IgD-negative memory B cell (primary cell): Measurements from ENCODE around the gene ERC2. TPM values are rescaled to one million over a fixed set of nuclear protein-coding genes. Genes with fewer than 3 reads are reported as not detected.

Experiments
- H3K27ac Mint-ChIP-seq, 3 donors: one replicate each; pipeline ENCODE4 v1.8.0; 2020 to 2022; ENCODE audit warnings: mild to moderate bottlenecking in 3 of 3, mixed read lengths in 3 of 3, moderate library complexity in 1 of 3
- H3K27me3 Mint-ChIP-seq: one replicate; pipeline ENCODE4 v1.8.0; 2021; ENCODE audit warnings: mixed read lengths
- H3K36me3 Mint-ChIP-seq: one replicate; pipeline ENCODE4 v1.8.0; 2020; ENCODE audit warnings: mild to moderate bottlenecking, mixed read lengths
- H3K4me1 Mint-ChIP-seq, 3 donors: one replicate each; pipeline ENCODE4 v1.8.0; 2020 to 2022; ENCODE audit warnings: mixed read lengths in 3 of 3, mild to moderate bottlenecking in 1 of 3
- H3K4me3 Mint-ChIP-seq, 4 donors: one replicate each; pipeline ENCODE4 v1.8.0; 2020 to 2022; ENCODE audit warnings: mild to moderate bottlenecking in 4 of 4, mixed read lengths in 4 of 4, moderate library complexity in 3 of 4
- H3K9me3 Mint-ChIP-seq, 3 donors: one replicate each; pipeline ENCODE4 v1.8.0; 2020 to 2021; ENCODE audit warnings: mixed read lengths in 3 of 3, mild to moderate bottlenecking in 1 of 3
- polyA plus RNA-seq: library from polyadenylated mRNA; unstranded; fragments of 300-500 nt; fragmentation: Illumina TruSeq; gene quantifications from one replicate; pipeline ENCODE4 v1.2.3, GENCODE V29; 2021

The ERC2 gene
- polyA plus RNA-seq, 1 donor from 2014 or later = not detected

DNA sequence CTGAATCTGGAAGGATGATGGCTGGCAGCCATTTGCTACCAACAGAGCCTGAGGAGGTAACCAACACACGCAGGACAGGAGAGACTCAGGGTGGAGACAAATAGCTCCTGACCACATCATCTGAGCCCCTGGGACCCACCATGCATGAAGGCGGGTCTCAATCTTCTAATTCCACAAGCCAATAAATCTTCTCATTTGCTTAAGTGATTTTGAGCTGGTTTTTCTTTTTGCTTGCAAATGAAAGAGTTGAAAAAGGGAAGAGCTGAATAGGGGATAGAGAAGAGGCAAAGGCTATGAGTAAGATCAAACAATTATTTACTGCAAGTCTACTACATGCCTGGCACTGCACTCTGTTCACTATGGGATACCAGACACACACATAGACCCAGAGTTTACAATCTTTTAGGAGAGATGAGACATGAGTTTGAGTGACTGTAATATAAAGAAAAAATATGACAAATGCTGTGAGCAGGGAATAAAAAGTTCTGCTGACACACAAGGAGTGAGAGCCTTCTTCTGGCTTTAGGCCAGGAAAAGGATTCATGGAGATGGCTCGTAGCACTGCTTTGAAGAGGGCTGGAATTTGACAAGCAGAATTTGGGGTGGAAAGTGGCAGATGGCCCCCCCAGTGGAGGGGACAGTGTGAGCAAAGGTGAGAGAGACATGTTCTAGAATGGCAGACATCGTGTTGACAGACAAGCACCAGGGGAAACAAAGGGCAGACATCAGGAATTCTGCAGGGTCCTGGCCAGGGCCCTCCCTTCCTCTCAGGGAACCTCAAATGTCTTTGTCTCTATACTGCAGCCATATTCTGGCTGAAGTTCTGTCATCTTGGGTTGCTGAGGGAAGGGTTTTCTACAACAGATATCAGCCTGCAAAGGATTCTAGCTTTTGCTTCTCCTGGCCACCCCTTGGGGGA lies 911.4 kb downstream of the ERC2 start:
- H3K27ac Mint-ChIP-seq = no peak overlapping the region
- H3K27me3 Mint-ChIP-seq = no peaks in the 10 kb centered on the region
- no peak overlapping the region for H3K4me3 Mint-ChIP-seq
- H3K4me1 Mint-ChIP-seq = no peaks in the 10 kb centered on the region
- peaks cover 0 to 1% (median 0%) of the 10 kb centered on the region in 3 donors for H3K9me3 Mint-ChIP-seq
- no peaks in the 10 kb centered on the region for H3K36me3 Mint-ChIP-seq

DNA sequence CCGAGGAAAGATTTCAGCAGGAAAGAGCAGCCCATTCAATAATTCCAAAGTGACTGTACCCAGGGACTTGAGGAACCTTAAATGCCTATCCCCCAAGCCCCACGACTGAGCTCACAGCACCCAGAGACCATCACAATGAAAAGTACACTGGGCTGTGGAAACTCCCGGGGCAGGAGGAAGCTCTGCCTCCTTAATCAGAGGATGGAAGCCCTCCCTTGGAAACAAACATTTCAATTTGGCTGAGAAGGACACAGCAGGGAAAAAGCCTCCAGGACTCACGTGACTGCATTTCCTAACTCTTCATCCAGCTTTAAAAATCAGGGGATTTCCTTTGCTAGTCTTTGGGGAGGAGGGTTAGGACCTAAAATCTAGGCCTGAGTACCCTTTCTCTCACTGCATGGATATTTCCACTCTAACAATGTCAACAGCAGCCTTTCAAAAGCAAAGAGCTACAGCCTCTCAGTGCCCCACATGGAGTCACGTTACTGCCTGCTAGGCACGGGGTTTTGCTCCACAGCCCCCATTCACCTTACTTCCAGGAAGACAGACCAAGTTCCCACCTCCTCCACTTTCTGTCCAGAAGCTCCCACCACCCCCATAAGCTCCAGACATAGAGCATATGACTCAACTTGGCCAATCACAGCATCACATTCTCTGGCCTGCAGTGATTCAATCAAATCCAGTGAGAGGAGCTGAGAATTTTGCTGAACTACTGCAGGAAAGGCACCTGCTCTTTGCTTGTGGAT lies 912.2 kb downstream of the ERC2 start:
- Mint-ChIP-seq H3K4me1 (no peaks in the 10 kb centered on the region), H3K4me3 (no peak overlapping the region)

DNA sequence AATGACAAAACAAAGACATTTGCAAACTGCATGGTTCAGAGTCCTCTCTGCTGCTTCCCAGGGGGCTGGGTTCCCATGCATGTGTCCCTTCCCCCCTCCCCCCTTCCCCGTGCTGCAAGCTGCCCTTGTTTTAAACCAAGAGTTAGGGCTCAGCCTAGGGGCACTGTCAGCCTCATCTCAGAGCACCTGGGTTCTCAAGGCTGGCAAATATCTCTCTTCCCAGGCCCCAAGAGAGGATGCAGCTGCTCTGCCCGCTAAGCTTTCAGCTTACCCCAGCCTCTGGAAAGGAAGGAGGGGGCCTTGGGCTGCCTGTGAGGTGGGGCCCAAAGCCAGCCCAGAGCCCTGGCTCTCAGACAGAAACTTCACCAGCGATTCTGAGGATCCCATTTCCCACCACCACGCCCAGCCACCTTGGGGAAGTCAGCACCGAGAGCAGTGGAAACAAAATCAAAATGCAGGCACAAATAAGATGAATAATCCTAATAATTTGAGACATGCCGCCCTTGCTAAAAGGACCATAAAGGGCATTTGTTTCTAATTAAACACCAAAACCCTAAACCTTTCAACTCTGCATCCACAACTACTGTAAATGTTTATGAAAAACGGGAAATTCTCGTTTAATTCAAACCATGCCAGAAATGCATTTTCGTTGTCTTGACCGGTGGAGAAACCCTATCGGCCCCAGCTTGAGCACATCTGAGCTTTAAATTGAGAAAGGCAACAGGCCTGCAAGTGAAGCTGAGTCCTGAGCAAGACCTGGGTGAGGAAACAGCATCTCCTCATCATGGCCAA lies 913.4 kb downstream of the ERC2 start:
- peaks cover 0 to 1% (median 0%) of the 10 kb centered on the region in 3 donors for H3K9me3 Mint-ChIP-seq
- no peak overlapping the region for H3K27ac Mint-ChIP-seq
- no peaks in the 10 kb centered on the region for H3K36me3 Mint-ChIP-seq
- no peak overlapping the region for H3K4me3 Mint-ChIP-seq
- H3K4me1 Mint-ChIP-seq = no peaks in the 10 kb centered on the region
- no peaks in the 10 kb centered on the region for H3K27me3 Mint-ChIP-seq

More for the DNA sequence above, 912.2 kb downstream of the ERC2 start:
- Mint-ChIP-seq H3K9me3 (peaks cover 0 to 1% (median 0%) of the 10 kb centered on the region in 3 donors), H3K27me3 (no peaks in the 10 kb centered on the region), H3K36me3 (no peaks in the 10 kb centered on the region), H3K27ac (no peak overlapping the region)

DNA sequence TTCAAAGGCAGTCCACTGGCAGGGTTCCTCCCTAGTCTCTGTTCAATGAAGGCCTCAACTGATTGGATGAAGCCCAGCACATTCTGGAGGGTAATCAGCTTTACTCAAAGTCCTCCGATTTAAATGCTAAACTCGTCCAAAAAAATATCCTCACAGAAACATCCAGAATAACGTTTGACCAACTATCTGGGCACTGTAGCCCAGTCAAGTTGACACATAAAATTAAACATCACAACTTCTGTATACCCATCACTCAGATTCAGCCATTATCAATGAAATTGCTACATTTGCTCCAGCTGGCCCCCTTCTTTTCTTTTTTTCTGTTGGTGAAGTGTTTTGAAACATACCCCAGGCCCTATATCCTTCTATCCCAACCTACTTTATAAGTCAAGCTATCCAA lies 916.6 kb downstream of the ERC2 start:
- no peak overlapping the region for H3K27ac Mint-ChIP-seq
- no peaks in the 10 kb centered on the region for H3K4me1 Mint-ChIP-seq
- no peaks in the 10 kb centered on the region for H3K36me3 Mint-ChIP-seq
- peaks cover 0 to 2% (median 1%) of the 10 kb centered on the region in 3 donors for H3K9me3 Mint-ChIP-seq
- no peaks in the 10 kb centered on the region for H3K27me3 Mint-ChIP-seq
- no peak overlapping the region for H3K4me3 Mint-ChIP-seq

DNA sequence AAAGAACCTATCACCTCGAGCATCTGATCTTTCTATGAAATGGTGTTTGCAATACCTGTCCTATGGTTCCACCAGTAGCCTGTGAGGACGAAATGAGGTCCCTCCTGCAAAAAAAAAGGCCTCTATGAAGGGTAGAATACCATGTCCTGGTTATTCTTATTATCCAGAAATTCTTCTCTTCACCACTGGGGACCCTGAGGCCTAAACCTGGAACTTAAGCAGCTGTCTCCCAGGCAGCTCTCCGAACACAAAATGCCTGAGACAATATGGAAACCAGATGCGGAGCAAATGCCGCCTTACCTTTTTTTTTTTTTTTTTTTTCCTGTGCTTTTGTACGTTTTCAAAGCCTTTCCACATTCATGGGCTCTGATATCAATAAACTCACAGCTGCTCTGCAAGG lies 919.1 kb downstream of the ERC2 start:
- H3K27me3 Mint-ChIP-seq = no peaks in the 10 kb centered on the region
- H3K27ac Mint-ChIP-seq = no peak overlapping the region
- H3K9me3 Mint-ChIP-seq = peaks cover 0 to 2% (median 1%) of the 10 kb centered on the region in 3 donors
- no peaks in the 10 kb centered on the region for H3K36me3 Mint-ChIP-seq
- H3K4me1 Mint-ChIP-seq = peaks cover 0 to 1% (median 0%) of the 10 kb centered on the region in 3 donors
- no peak overlapping the region for H3K4me3 Mint-ChIP-seq

DNA sequence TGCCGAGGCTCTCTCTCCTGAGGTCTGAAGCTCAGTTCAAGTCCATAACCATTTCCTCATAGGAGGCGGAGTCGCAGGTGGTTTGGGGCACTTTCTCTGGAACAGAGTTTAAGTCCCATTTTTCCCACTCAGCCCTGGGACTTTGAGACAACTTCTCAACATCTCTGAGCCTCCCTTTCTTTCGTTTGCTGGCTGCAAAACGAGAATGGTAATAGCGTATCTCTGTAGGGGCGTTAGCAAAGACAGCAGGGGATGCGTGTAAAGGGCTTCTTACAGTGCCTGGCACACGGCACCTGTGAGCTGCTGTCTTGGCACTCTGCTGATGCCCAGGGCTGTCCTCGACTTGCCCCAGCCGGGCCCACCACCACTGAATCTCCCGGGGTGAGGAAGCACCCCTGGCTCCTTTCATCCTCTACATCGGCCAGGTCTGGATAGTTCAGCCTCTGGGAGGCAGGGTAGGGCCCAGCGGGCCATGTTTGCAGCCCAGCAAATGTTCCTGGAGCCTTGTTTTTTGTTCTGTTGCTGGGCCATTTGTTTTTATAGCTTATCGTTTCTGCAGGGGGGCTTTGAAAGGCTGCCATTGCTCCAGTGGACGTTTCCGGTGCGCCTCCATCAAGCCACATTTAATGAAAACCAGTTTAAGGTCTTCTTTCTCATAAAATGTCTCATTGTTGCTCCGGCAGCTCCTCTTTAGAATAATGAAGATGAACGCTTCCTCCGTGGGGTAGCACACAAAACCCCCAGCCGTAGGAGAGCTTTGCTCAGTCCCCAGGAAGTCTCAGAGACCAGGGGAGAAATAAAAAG lies 921.2 kb downstream of the ERC2 start:
- Mint-ChIP-seq H3K27ac (no peak overlapping the region), H3K36me3 (peaks cover 2% of the 10 kb centered on the region), H3K4me1 (peaks cover 0 to 1% (median 0%) of the 10 kb centered on the region in 3 donors), H3K9me3 (peaks cover 0 to 2% (median 0%) of the 10 kb centered on the region in 3 donors), H3K27me3 (no peaks in the 10 kb centered on the region), H3K4me3 (peak overlapping the region in 1 of 4 donors; percentile 1)

DNA sequence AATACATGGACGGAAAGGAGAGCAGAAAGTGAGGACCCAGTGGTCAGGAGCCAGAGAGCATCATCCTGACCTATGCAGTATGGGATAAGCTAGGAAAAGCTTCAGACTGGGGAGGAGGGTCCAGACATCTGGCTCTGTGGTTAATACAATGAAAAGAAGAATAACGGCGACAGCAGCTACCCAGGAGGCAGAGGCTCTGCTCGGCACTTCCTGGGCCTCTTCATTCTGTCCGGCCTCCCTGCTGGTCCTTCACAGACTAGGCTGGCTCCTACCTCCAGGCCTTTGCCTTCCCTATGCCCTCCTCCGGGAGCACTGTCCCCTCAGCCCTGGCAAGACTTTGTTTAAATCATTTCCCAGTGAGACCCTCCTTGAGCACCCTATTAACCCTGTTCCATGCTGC lies 922.3 kb downstream of the ERC2 start:
- H3K9me3 Mint-ChIP-seq = peaks cover 0 to 2% (median 0%) of the 10 kb centered on the region in 3 donors
- H3K36me3 Mint-ChIP-seq = peaks cover 2% of the 10 kb centered on the region
- no peak overlapping the region for H3K4me3 Mint-ChIP-seq
- H3K27me3 Mint-ChIP-seq = no peaks in the 10 kb centered on the region
- peaks cover 0 to 1% (median 0%) of the 10 kb centered on the region in 3 donors for H3K4me1 Mint-ChIP-seq
- H3K27ac Mint-ChIP-seq = no peak overlapping the region

DNA sequence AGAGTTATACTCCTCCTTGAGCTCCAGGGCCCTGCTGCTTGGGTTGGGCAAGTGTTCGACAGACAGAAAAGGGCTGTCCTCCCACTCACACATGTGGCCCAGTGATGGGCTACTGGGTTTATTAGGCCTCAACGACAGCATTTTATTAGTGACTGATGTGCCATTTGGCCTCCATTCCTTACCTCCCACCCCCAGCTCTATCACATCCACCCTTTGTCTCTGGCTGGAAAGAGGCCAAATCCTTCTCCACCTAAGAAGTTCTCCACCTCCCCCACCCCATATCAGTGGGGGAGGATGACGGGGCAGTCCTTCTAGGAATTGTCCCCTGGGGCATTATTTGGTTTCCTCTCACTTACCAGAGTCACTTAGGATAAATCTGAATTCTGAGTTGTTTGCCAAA lies 924.0 kb downstream of the ERC2 start:
- peaks cover 0 to 2% (median 0%) of the 10 kb centered on the region in 3 donors for H3K9me3 Mint-ChIP-seq
- H3K27ac Mint-ChIP-seq = no peak overlapping the region
- peaks cover 0 to 1% (median 0%) of the 10 kb centered on the region in 3 donors for H3K4me1 Mint-ChIP-seq

DNA sequence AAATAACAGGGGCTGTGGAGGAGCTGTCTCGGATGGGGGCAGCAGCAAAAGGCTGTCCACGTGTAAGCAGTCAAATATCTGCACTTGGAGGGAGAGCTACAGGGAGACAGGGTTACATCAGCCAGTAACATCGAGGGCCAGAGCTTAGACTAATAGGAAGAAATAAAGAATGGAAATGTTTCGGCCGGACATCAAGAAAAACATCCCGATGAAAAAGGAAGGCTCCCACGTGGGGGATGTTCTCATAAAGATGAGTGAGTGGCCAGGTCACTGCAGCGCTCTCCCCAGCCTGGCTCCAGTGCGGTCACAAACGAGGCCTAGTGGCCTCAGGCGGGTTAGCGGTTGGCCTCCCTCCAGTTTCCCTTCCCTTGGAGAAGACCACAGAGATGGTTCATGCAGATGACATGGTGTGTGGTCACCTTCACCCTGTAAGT lies 925.1 kb downstream of the ERC2 start:
- H3K4me3 Mint-ChIP-seq = no peak overlapping the region
- H3K27me3 Mint-ChIP-seq = no peaks in the 10 kb centered on the region
- peaks cover 0 to 1% (median 0%) of the 10 kb centered on the region in 3 donors for H3K4me1 Mint-ChIP-seq
- H3K36me3 Mint-ChIP-seq = peaks cover 2% of the 10 kb centered on the region
- H3K27ac Mint-ChIP-seq = no peak overlapping the region
- H3K9me3 Mint-ChIP-seq = peaks cover 0 to 2% (median 0%) of the 10 kb centered on the region in 3 donors

More for the DNA sequence above, 924.0 kb downstream of the ERC2 start:
- no peak overlapping the region for H3K4me3 Mint-ChIP-seq
- no peaks in the 10 kb centered on the region for H3K27me3 Mint-ChIP-seq
- peaks cover 2% of the 10 kb centered on the region for H3K36me3 Mint-ChIP-seq

DNA sequence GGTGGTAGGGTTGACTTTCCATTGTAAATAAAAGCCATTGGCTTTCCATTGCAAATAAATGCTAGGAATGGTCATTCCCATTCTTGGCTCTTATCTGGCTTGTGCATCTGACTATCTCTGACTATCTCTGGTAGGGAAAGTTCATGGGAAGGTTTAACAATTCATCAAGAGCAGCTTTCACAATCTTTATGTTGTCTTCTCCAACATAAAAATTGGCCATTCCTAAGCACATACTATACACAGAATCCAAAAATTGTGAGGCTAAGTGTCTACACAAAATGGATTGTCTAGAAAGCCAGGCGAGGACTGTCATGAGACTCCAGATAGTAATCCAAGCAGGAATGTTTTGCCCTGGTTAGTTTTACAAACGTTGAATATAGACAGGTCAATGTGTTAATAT lies 926.8 kb downstream of the ERC2 start:
- Mint-ChIP-seq H3K9me3 (no peaks in the 10 kb centered on the region), H3K36me3 (peaks cover 2% of the 10 kb centered on the region), H3K27ac (no peak overlapping the region), H3K4me1 (peaks cover 0 to 1% (median 0%) of the 10 kb centered on the region in 3 donors), H3K4me3 (no peak overlapping the region), H3K27me3 (no peaks in the 10 kb centered on the region)

DNA sequence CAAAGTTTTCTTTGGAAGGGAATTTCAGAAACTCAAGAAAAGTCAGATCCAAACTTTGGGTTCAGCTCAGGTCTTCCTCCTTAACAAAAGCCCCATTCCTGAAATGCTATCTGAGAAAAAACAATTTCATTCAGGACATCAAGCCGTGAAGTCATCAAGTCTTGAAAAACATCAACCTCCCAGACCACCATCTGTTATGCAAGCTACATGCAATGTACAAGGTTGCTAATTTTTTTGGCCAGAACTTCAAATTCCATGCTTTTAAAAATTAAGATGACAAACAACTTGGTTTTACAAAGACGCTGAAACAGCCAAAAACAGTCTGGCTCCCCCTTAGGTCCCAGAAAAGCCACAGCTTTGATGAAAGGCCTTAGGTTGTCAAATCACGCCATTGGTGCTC lies 927.3 kb downstream of the ERC2 start:
- H3K27me3 Mint-ChIP-seq = no peaks in the 10 kb centered on the region
- H3K36me3 Mint-ChIP-seq = peaks cover 2% of the 10 kb centered on the region
- H3K4me3 Mint-ChIP-seq = no peak overlapping the region
- no peaks in the 10 kb centered on the region for H3K9me3 Mint-ChIP-seq
- H3K27ac Mint-ChIP-seq = no peak overlapping the region
- no peaks in the 10 kb centered on the region for H3K4me1 Mint-ChIP-seq

DNA sequence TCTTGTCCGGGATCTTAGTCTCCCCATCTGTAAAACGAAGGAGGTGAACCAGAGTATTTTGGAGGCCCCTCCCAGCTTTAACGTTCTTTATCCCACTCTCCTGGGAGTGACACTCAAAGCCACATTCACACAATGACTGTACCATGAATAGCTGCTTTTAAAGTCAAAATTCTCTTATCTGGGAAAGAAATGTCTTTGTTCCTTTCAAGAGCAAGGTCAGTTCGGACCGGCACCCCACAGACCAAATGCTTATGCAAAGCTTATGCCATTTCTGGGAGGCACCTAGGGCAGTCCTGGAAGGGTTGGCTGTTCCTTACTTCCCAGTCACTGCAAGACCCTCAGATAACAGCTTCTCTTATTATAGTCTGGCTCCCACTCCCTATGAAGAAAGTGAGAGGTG lies 927.7 kb downstream of the ERC2 start:
- no peaks in the 10 kb centered on the region for H3K27me3 Mint-ChIP-seq
- peaks cover 2% of the 10 kb centered on the region for H3K36me3 Mint-ChIP-seq
- H3K4me1 Mint-ChIP-seq = no peaks in the 10 kb centered on the region
- H3K9me3 Mint-ChIP-seq = no peaks in the 10 kb centered on the region
- H3K27ac Mint-ChIP-seq = no peak overlapping the region
- no peak overlapping the region for H3K4me3 Mint-ChIP-seq

DNA sequence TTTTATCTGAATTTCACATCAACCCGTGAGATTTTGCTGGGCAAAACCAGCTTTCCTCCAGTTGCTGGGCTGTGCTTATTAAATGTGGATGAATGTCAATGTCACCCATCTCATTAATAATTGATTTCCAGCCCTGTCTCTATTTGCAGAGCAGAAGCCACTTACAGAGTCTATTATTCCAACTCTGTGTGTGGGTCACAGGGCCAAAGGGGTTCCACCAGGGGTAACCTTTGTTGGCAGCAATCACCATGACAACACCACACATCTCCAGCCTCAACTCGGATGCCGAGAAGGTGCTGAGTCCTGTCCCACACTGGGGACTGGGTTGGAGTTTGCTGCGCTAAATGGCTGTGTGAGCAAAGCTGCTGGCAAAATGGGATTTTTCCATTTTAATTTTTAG lies 930.1 kb downstream of the ERC2 start:
- Mint-ChIP-seq H3K4me3 (no peak overlapping the region), H3K36me3 (no peaks in the 10 kb centered on the region), H3K27ac (no peak overlapping the region), H3K9me3 (no peaks in the 10 kb centered on the region), H3K4me1 (no peaks in the 10 kb centered on the region), H3K27me3 (no peaks in the 10 kb centered on the region)

DNA sequence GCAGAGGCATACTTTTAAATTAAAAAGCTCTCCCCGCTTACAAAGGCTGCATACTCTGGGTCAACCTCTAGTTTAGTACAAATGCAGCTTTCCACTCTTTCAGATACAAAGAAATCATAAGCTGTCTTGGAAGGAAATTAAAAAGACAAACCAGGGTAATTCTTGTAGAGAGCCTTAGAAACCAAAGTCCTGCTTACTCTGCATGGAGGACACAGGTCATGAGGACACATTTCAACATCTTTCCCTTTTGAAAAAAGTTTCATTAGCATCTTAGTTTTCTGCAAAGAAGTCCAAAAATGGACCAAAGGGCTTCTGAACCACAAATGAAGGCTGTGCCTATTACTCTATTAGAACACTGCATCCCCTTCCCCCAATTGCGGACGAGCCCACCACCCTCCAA lies 930.7 kb downstream of the ERC2 start:
- Mint-ChIP-seq H3K9me3 (no peaks in the 10 kb centered on the region), H3K4me3 (no peak overlapping the region), H3K36me3 (no peaks in the 10 kb centered on the region), H3K27me3 (no peaks in the 10 kb centered on the region), H3K4me1 (no peaks in the 10 kb centered on the region), H3K27ac (no peak overlapping the region)
